Stimulated activated effector memory CD8-positive, alpha-beta T cell treated with anti-CD3 and anti-CD28 coated beads, Interleukin-12 subunit alpha, Interleukin-12 subunit beta, amount 100 ng/mL, for 72 hours (primary cell): ENCODE results near the gene AGAP1.

Source experiments
- ATAC-seq: fragments of 150-1000 bp; cut with Tn5 transposase; 2 replicates; pipeline ENCODE4 v1.10.0; 2021
- DNase-seq, 2 donors: peaks; one replicate each; pipeline ENCODE4 v3.0.0; 2021 to 2022; ENCODE audit warnings: low spot score in 2 of 2
- H3K27ac Mint-ChIP-seq: one replicate; pipeline ENCODE4 v1.8.0; 2022; ENCODE audit warnings: mild to moderate bottlenecking, mixed read lengths
- H3K36me3 Mint-ChIP-seq: one replicate; pipeline ENCODE4 v1.8.0; 2022; ENCODE audit warnings: mild to moderate bottlenecking, mixed read lengths
- H3K4me1 Mint-ChIP-seq: one replicate; pipeline ENCODE4 v1.8.0; 2022; ENCODE audit warnings: mixed read lengths
- H3K4me3 Mint-ChIP-seq: one replicate; pipeline ENCODE4 v1.8.0; 2022; ENCODE audit warnings: mild to moderate bottlenecking, mixed read lengths
- H3K9me3 Mint-ChIP-seq: one replicate; pipeline ENCODE4 v1.8.0; 2022; ENCODE audit warnings: mixed read lengths

The AGAP1 gene

GRCh38 chr2:235498946-235499812 lies 5.3 kb downstream of the AGAP1 start:
- peaks cover 30% of the 10 kb centered on the region for H3K4me1 Mint-ChIP-seq
- DNase-seq (no peak), ATAC-seq (no peak)
- no peaks in the 10 kb centered on the region for H3K36me3 Mint-ChIP-seq
- no peak overlapping the region for H3K4me3 Mint-ChIP-seq
- H3K9me3 Mint-ChIP-seq, result no peaks in the 10 kb centered on the region
- no peak overlapping the region for H3K27ac Mint-ChIP-seq

- H3K4me3 Mint-ChIP-seq, result no peak overlapping the region
- ATAC-seq (no peak), DNase-seq (no peak)
- no peaks in the 10 kb centered on the region for H3K36me3 Mint-ChIP-seq
- peaks cover 32% of the 10 kb centered on the region for H3K4me1 Mint-ChIP-seq
- no peak overlapping the region for H3K27ac Mint-ChIP-seq
- H3K9me3 Mint-ChIP-seq, result no peaks in the 10 kb centered on the region
These were observed 6.4 kb downstream of the AGAP1 start for GRCh38 chr2:235500110-235500760.

DNA sequence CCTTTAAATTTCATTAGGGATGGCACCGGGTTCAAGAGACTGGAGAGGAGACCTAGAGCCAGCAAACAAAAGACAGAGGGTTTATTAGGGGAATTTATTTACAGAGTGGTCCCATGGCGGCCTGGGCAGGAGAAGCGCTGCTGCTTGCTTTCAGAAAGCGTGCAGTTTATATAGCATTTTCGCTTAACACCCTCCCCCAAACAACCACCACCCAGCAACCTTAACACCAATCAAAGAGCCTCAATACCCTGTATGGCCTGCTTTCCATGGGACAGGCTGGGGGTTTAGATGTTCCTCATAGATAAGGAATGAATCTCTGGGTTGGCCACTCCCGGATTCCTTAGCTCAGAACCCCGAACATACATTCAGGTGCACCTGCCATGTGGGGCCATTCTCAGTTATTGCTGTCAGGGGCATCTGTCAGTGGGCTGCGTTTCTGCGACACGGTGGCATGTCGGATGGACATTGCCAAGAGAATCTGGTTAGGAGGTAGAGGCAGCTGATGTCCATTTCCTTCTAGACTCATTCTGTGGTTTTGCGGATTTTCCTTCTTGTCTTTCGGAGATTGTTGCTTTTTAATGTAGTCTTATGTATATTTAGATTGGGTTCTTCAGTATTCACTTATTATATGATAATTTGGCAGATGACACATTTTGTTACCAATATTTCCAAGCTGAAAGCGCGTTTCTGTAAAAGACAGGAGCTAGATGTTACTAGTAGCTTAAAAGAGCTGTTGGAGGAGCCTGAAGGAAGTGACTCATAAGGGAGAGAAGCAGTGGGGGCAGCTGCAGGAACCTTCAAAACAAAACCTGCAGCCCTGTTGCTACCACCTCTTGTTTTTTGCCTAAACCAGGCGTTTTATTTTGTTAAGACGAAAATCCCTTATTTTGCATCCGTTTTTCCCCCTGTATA lies 7.2 kb downstream of the AGAP1 start:
- no peak overlapping the region for H3K27ac Mint-ChIP-seq
- DNase-seq (no peak), ATAC-seq (peak; percentile 88)
- H3K9me3 Mint-ChIP-seq, result no peaks in the 10 kb centered on the region
- H3K4me1 Mint-ChIP-seq, result peaks cover 29% of the 10 kb centered on the region
- peak overlapping the region; percentile 52 for H3K4me3 Mint-ChIP-seq
- no peaks in the 10 kb centered on the region for H3K36me3 Mint-ChIP-seq

DNA sequence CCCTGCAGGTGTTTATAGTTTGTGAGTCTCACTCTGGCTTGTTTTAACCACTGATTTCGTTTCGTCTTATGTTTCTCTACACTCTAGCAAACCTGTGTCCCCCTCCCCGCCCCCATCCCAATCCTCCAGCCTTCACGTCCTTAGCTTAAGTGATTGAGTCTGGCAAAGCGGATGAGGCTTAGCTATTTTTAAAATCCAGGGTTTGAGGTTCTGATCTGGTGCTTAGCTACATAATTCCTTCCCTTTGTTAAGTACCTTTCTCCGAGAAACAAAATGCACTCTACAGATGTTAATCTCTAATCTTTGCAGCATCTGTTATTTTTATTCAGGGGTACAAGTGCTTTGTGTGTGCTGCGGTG lies 7.8 kb downstream of the AGAP1 start:
- ATAC-seq (peak; percentile 33), DNase-seq (no peak)
- Mint-ChIP-seq H3K4me3 (peak overlapping the region; percentile 52), H3K27ac (no peak overlapping the region), H3K36me3 (no peaks in the 10 kb centered on the region), H3K4me1 (peaks cover 24% of the 10 kb centered on the region), H3K9me3 (no peaks in the 10 kb centered on the region)

DNA sequence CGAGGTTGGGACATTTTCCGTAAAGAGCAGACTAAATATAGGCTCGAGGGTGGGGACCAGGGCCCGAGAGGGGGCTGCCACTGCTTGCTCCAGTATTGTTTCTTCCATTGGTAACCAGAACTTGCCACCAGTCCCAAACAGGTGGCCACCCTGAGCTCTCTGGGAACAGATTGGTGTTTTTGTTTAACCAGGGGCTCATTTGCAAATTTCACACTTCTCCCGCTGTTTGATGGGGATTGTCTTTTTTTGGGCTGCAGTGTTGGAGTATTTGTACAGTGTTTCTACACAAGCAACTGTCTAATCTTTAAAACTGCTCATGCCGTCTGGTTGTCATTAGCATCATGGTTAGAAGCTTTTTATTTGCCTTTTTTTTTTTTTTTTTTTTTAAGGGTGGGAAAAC lies 8.5 kb downstream of the AGAP1 start:
- Mint-ChIP-seq H3K27ac (no peak overlapping the region), H3K4me1 (peaks cover 24% of the 10 kb centered on the region), H3K4me3 (peak overlapping the region; percentile 52), H3K9me3 (no peaks in the 10 kb centered on the region), H3K36me3 (no peaks in the 10 kb centered on the region)
- DNase-seq (no peak), ATAC-seq (no peak)

DNA sequence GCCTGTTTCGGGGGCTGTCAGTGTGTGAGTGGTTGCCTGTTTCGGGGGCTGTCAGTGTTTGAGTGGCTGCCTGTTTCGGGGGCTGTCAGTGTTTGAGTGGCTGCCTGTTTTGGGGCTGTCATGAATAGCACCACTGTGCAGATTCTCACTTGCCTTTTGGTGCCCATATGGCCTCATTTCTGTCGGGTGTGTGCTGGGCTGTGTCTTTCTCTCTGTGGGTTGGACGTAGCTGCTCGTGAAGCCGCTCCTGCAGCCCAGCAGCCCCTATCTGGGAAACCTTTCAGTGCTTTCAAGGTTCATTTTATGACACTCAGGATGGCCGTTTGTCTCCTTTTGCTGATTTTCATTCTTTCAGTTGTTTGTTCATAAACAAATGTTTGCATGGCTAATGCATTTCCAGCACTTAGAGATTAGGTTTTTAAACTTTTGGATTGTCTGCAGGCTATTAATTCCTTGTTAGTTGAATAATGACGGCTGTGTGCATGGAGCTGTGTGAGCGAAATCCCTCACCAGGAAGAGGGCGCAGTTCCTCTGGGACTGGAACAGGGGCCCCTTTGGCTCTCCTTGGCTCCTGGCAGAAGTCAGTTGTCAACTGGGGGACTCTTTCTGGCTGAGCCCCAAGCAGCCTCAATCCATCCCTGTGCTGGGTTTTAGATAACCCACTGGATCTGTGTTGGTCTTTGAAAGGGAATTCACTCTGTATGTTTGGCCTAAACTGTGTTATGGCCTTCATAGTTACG lies 10.8 kb downstream of the AGAP1 start:
- Mint-ChIP-seq H3K27ac (peak overlapping the region; percentile 32), H3K4me3 (no peak overlapping the region)
- no peak for DNase-seq

GRCh38 chr2:235505181-235505741 lies 11.4 kb downstream of the AGAP1 start:
- H3K27ac Mint-ChIP-seq, result peak overlapping the region; percentile 32
- DNase-seq (no peak), ATAC-seq (no peak)
- no peaks in the 10 kb centered on the region for H3K9me3 Mint-ChIP-seq
- H3K36me3 Mint-ChIP-seq, result no peaks in the 10 kb centered on the region
- no peak overlapping the region for H3K4me3 Mint-ChIP-seq
- H3K4me1 Mint-ChIP-seq, result peaks cover 24% of the 10 kb centered on the region

More for the DNA sequence above, 10.8 kb downstream of the AGAP1 start:
- ATAC-seq, result no peak
- no peaks in the 10 kb centered on the region for H3K9me3 Mint-ChIP-seq
- peaks cover 24% of the 10 kb centered on the region for H3K4me1 Mint-ChIP-seq
- no peaks in the 10 kb centered on the region for H3K36me3 Mint-ChIP-seq

DNA sequence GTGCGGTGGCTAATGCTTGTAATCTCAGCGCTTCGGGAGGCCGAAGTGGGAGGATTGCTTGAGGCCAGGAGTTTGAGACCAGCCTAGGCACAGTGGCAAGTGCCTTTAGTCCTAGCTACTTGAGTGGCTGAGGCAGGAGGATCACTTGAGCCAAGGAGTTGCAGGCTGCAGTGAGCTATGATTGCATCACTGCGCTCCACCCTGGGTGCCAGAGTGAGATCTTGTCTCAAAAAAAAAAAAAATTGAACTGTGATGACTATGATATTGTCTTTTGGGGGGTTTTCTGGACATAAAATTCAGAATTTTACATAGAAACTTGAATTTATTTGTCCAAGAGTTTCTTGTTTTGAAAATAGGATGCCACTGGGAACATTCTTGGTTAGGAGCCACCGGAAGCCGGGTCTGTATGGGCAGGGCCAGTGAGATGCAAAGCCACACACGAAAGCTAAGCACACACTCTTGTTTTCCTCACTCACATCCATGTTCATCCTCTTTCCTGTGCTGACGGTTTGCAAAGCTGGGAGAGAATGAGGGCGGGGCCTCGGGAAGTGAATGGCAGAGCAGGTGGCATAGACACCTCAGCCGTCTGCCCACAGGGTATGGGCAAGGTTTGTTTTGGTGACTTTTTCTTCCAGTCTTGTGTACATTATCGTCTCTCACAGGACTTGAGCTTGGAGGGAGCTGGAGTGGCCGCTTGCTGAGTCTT lies 12.6 kb downstream of the AGAP1 start:
- Mint-ChIP-seq H3K36me3 (no peaks in the 10 kb centered on the region), H3K4me1 (peaks cover 14% of the 10 kb centered on the region), H3K9me3 (no peaks in the 10 kb centered on the region), H3K4me3 (no peak overlapping the region), H3K27ac (no peak overlapping the region)
- ATAC-seq (no peak), DNase-seq (no peak)

- H3K4me3 Mint-ChIP-seq, result no peak overlapping the region
- no peaks in the 10 kb centered on the region for H3K9me3 Mint-ChIP-seq
- H3K27ac Mint-ChIP-seq, result no peak overlapping the region
- H3K36me3 Mint-ChIP-seq, result no peaks in the 10 kb centered on the region
- DNase-seq (no peak), ATAC-seq (no peak)
- H3K4me1 Mint-ChIP-seq, result peaks cover 9% of the 10 kb centered on the region
These were observed 13.3 kb downstream of the AGAP1 start for GRCh38 chr2:235506997-235507615.

- no peaks in the 10 kb centered on the region for H3K36me3 Mint-ChIP-seq
- no peak overlapping the region for H3K4me3 Mint-ChIP-seq
- ATAC-seq (no peak), DNase-seq (no peak)
- peaks cover 8% of the 10 kb centered on the region for H3K4me1 Mint-ChIP-seq
- H3K9me3 Mint-ChIP-seq, result no peaks in the 10 kb centered on the region
- H3K27ac Mint-ChIP-seq, result no peak overlapping the region
These were observed 14.1 kb downstream of the AGAP1 start for GRCh38 chr2:235507928-235508327.

GRCh38 chr2:235508371-235509160 lies 14.7 kb downstream of the AGAP1 start:
- Mint-ChIP-seq H3K4me1 (peaks cover 8% of the 10 kb centered on the region), H3K27ac (no peak overlapping the region), H3K4me3 (no peak overlapping the region), H3K36me3 (no peaks in the 10 kb centered on the region), H3K9me3 (no peaks in the 10 kb centered on the region)
- DNase-seq (no peak), ATAC-seq (no peak)

GRCh38 chr2:235510318-235510717 lies 16.5 kb downstream of the AGAP1 start:
- no peak for ATAC-seq
- DNase-seq, result no peak
- peaks cover 12% of the 10 kb centered on the region for H3K4me1 Mint-ChIP-seq
- no peak overlapping the region for H3K27ac Mint-ChIP-seq
- H3K4me3 Mint-ChIP-seq, result no peak overlapping the region
- H3K36me3 Mint-ChIP-seq, result no peaks in the 10 kb centered on the region
- no peaks in the 10 kb centered on the region for H3K9me3 Mint-ChIP-seq

DNA sequence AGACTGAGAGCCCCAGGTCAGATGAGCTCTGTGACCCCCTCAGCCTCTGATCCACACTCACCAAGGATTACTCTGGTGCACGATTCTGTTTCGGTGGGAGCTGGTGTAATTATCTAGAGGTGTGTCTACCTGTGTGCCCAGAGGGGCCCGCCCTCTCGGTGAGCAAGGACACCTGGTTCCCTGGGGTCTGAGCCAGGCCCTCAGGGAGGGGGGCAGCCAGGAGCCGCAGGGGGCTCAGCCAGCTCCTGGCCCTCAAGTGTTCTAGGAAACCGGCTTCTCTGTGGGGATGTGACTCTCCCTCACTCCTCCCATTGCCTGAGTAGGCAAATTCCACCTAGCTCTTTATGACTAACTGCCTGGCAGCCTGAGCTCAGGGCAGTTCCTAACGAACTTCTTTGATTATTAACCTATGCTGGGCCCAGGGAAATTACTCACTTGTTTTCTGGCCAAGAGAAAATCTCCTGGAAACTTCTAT lies 17.4 kb downstream of the AGAP1 start:
- no peak overlapping the region for H3K27ac Mint-ChIP-seq
- H3K9me3 Mint-ChIP-seq, result no peaks in the 10 kb centered on the region
- ATAC-seq (no peak), DNase-seq (no peak)
- no peaks in the 10 kb centered on the region for H3K36me3 Mint-ChIP-seq
- H3K4me3 Mint-ChIP-seq, result no peak overlapping the region
- H3K4me1 Mint-ChIP-seq, result peaks cover 13% of the 10 kb centered on the region
